Measurements from ENCODE around the gene TMEM125. TPM values are rescaled to one million over a fixed set of nuclear protein-coding genes. Genes with fewer than 3 reads are reported as not detected.

Gene TMEM125
- total RNA-seq, 2 experiments from 2014 or later: 0.23 TPM; not detected in 1

DNA sequence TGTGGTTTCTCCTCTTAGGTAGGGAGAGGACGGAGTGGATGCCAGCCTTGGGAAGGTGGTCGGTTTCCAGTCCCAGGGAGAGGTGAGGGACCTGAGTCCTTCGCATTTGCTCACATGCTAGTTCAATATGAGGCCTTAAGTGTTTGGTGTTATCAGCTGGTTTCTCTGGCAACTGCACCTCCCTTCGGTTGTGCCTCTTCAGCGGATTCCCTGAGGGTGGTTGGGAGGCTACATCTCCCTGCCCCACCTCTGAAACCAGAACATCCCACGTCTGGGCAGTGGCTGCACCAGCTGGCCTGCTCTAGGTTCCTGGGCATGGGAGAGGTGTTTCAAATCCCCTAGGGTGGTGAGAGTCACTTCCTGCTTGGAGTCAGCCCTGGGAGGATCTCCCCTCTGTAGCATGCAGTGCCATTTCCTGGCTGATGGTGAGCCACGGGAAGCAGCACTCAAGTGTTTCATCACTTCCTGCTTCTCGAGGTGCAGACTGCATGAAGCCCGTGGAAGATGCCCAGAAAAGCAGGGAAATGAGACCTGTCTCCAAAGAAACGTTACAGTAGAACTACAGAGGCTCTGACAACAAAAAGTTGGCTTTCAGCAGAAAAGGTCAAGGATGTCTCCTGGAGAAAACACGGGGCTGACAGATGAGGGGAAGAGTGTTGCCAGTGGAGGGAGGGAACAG lies 4.5 kb downstream of the TMEM125 start:
- intact Hi-C loops (cut with micrococcal nuclease; ENCODE audit: unreplicated experiment): no loop called here
- peak overlapping the region; percentile 19 for H3K4me2 ChIP-seq (ENCODE audit: low read length)
- no peaks in the 10 kb centered on the region for H3K9me2 ChIP-seq (ENCODE audit: insufficient read depth, low read length)
- peaks cover 10% of the 10 kb centered on the region for H3K4me1 ChIP-seq (ENCODE audit: insufficient read depth, low read length, poor library complexity, severe bottlenecking)
- no peaks in the 10 kb centered on the region for H3K9me3 ChIP-seq (ENCODE audit: low read length)
- no peak overlapping the region for H3K27ac ChIP-seq (ENCODE audit: low read depth, low read length, poor library complexity, severe bottlenecking)
- peak; percentile 71 for DNase-seq (ENCODE audit: low spot score)
- H2AFZ ChIP-seq (ENCODE audit: low read length): peak overlapping the region; percentile 88
- no peak overlapping the region for H3K4me3 ChIP-seq (ENCODE audit: low read depth, low read length, poor library complexity, severe bottlenecking)
- BruUV-seq (replicated peaks): no TSS peak
- no peaks in the 10 kb centered on the region for H3K79me2 ChIP-seq (ENCODE audit: insufficient read depth, low read depth, low read length)
- ChIA-PET CTCF (ENCODE audit: unreplicated experiment) (no interaction called here), POLR2A (interaction anchor here (0.6 kb wide), 1 partner anchor 96 kb away, joined by 8 read pairs; no protein-coding TSS in a partner anchor)
- no peaks in the 10 kb centered on the region for H4K20me1 ChIP-seq (ENCODE audit: insufficient read depth, low read length)
- no peak for TF ChIP-seq EZH2phosphoT487 (IDR thresholded peaks at IDR 0.05; ENCODE audit: borderline replicate concordance, low read depth, low read length)
- TF ChIP-seq, protein P1, sequence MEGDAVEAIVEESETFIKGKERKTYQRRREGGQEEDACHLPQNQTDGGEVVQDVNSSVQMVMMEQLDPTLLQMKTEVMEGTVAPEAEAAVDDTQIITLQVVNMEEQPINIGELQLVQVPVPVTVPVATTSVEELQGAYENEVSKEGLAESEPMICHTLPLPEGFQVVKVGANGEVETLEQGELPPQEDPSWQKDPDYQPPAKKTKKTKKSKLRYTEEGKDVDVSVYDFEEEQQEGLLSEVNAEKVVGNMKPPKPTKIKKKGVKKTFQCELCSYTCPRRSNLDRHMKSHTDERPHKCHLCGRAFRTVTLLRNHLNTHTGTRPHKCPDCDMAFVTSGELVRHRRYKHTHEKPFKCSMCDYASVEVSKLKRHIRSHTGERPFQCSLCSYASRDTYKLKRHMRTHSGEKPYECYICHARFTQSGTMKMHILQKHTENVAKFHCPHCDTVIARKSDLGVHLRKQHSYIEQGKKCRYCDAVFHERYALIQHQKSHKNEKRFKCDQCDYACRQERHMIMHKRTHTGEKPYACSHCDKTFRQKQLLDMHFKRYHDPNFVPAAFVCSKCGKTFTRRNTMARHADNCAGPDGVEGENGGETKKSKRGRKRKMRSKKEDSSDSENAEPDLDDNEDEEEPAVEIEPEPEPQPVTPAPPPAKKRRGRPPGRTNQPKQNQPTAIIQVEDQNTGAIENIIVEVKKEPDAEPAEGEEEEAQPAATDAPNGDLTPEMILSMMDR (conservative IDR thresholded peaks at IDR 0.05; ENCODE audit: low read length): no peak
- no peaks in the 10 kb centered on the region for H3K36me3 ChIP-seq (ENCODE audit: insufficient read depth, low read length)

DNA sequence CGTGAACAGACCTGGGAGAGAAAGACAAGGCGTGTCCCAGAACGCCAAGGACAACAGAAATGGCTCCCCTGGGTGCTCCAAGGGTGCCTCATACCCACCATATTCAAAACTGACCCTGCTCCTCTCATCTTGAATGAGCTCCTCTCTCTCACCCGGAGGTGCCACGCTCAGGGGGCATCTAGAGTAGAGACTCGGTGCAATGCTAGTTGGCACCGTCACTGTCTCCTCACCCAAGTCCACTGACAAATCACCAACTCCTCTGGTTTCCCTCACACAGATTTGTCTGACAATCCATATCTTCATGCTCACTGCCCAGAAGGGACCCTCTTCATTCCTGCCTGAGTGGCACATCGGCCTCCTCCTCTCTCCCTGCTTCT lies 5.0 kb downstream of the TMEM125 start:
- POLR2A ChIA-PET: interaction anchor here (0.6 kb wide), 1 partner anchor 95 kb away, joined by 8 read pairs; no protein-coding TSS in a partner anchor
- H3K4me1 ChIP-seq (ENCODE audit: insufficient read depth, low read length, poor library complexity, severe bottlenecking): peaks cover 10% of the 10 kb centered on the region
- DNase-seq (ENCODE audit: low spot score): no peak
- intact Hi-C loops (cut with micrococcal nuclease; ENCODE audit: unreplicated experiment): no loop called here
- no peaks in the 10 kb centered on the region for H3K79me2 ChIP-seq (ENCODE audit: insufficient read depth, low read depth, low read length)
- no peaks in the 10 kb centered on the region for H3K36me3 ChIP-seq (ENCODE audit: insufficient read depth, low read length)
- no peaks in the 10 kb centered on the region for H4K20me1 ChIP-seq (ENCODE audit: insufficient read depth, low read length)
- BruUV-seq (replicated peaks): no TSS peak
- no peak overlapping the region for H3K4me3 ChIP-seq (ENCODE audit: low read depth, low read length, poor library complexity, severe bottlenecking)
- CTCF ChIA-PET (ENCODE audit: unreplicated experiment): no interaction called here
- no peak overlapping the region for H3K27ac ChIP-seq (ENCODE audit: low read depth, low read length, poor library complexity, severe bottlenecking)
- H3K9me3 ChIP-seq (ENCODE audit: low read length): no peaks in the 10 kb centered on the region
- TF ChIP-seq, protein P1 (conservative IDR thresholded peaks at IDR 0.05; ENCODE audit: low read length): no peak
- no peak for TF ChIP-seq EZH2phosphoT487 (IDR thresholded peaks at IDR 0.05; ENCODE audit: borderline replicate concordance, low read depth, low read length)
- no peak overlapping the region; the same call in 1 of the 2 replicates for H3K4me2 ChIP-seq (ENCODE audit: low read length)
- no peaks in the 10 kb centered on the region for H3K9me2 ChIP-seq (ENCODE audit: insufficient read depth, low read length)
- peak overlapping the region; percentile 88; the same call in 1 of the 2 replicates for H2AFZ ChIP-seq (ENCODE audit: low read length)

Measured in OCI-LY7 (cell line).